Measurements from ENCODE around the gene MRGPRE. TPM values are rescaled to one million over a fixed set of nuclear protein-coding genes. Genes with fewer than 3 reads are reported as not detected.

MRGPRE gene
- total RNA-seq, 1 donor, result not detected

DNA sequence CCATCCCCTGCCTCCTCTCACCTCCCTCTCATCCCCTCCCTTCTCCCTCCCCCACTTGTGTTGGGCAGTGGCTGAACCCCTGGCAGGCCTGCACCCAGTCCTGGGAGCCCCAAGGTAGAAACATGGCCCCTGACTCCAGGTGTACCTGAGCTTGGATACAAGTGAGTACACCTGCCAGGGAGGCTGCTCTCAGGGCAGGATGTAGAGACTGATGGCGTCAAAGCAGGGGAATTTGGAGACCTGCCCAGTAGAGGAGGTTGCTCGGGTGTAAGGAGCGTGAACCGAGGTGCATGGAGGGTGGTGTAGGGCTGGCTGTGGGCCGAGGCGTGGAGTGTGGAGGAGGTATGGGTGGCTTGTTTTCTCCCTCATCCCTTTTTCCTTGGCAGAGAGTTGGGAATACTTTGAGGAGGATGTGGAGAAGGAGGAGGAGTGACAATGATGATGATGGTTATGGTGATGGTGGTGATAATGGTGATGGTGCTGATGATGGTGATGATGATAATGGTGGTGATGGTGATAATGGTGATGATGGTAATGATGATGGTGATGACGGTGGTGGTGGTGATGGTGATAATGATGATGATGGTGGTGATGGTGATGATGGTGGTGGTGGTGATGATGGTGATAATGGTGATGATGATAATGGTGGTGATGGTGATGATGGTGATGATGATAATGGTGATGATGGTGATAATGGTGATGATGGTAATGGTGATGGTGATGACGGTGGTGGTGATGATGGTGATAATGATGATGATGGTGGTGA is 25.9 kb downstream of the MRGPRE start:
- no peaks in the 10 kb centered on the region for H3K9me3 ChIP-seq (ENCODE audit: low read depth, low read length)
- no peak overlapping the region for H3K4me3 ChIP-seq (ENCODE audit: low read length)
- H3K4me1 ChIP-seq (ENCODE audit: insufficient read depth, low read length), result no peaks in the 10 kb centered on the region
- H3K27me3 ChIP-seq (ENCODE audit: insufficient read depth, low read length), result peaks cover 8% of the 10 kb centered on the region

DNA sequence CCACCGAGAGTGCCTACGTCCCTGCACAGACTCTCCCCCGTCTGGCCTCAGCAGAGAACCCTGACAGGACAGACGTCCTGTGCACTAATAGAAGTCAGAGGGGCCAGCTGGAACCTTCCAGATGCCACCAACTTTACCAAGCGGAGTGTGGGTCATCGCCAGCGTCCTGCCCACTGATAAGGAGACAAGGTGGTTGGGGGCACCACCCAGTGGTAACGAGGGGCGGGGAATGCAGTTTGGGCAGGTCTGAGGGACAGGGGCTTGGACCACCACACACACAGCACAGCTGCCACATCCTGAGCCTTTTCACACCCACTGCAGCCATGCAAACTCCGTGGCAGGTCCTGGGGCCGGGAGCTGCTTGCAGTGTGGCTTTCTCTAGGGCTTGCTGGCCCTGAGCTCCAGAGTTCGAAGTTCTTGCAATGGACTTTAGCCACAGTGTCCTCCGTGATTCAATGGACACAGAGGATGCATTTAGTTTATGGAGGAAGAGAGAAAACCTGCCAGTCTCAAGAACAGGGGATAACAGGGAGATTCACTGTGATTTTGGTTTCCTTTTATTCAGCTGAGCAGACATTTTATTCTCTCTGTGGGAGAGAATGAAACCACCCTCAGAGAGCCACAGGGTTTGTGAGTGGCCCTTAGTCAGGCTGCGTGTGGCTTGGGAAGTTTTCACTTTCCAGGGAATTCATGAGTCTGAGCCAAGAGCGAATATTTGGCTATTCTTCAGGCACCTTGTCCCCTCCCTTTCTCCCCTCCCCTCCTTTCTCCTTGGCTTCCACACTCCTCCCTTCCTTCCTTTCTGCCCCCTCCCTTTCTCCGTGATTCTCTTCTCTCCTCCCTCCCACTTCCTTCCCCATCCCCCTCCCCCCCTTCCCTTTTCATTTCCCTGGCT is 26.7 kb downstream of the MRGPRE start:
- no peak overlapping the region for H3K4me3 ChIP-seq (ENCODE audit: low read length)
- H3K27me3 ChIP-seq (ENCODE audit: insufficient read depth, low read length), result peaks cover 8% of the 10 kb centered on the region
- H3K9me3 ChIP-seq (ENCODE audit: low read depth, low read length), result no peaks in the 10 kb centered on the region
- no peaks in the 10 kb centered on the region for H3K4me1 ChIP-seq (ENCODE audit: insufficient read depth, low read length)

DNA sequence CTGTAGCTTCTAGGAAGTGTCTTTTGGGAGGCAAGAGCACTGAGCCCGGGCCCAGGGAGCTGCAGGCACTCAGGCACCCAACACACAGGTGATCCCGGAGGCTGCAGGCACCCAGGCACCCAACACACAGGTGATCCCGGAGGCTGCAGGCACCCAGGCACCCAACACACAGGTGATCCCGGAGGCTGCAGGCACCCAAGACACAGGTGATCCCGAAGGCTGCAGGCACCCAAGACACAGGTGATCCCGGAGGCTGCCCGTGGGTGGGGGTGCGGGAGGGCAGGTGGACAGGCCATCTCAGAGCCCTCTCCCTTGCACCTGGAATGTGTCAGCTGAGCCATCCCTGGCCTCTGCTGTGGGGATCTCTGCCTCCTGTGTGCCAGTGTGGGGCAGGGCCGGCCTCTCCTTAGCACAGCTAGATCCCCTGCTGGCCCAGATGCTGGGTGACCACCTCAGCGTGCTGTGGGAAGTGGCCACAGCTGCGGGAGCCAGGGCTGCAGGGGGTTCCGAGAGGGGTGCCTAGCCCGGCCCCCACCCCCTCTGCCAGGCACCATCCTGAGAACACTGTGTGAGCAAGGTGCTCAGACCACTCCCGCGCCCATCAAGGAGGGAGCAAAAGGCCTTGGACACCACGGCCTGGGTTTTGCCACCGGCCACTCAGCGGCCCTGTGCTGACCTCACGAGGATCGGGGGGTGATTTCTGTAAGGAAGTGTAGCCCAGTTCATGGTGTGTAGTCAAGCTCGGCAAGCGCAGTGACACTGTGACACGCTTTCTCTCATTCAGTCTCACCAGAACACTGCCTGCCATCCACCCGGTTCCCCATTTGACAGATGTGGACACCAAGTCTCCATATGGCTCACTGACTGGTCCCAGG is 27.8 kb downstream of the MRGPRE start:
- H3K9me3 ChIP-seq (ENCODE audit: low read depth, low read length), result no peaks in the 10 kb centered on the region
- H3K4me3 ChIP-seq (ENCODE audit: low read length), result no peak overlapping the region
- no peaks in the 10 kb centered on the region for H3K4me1 ChIP-seq (ENCODE audit: insufficient read depth, low read length)
- peaks cover 8% of the 10 kb centered on the region for H3K27me3 ChIP-seq (ENCODE audit: insufficient read depth, low read length)

DNA sequence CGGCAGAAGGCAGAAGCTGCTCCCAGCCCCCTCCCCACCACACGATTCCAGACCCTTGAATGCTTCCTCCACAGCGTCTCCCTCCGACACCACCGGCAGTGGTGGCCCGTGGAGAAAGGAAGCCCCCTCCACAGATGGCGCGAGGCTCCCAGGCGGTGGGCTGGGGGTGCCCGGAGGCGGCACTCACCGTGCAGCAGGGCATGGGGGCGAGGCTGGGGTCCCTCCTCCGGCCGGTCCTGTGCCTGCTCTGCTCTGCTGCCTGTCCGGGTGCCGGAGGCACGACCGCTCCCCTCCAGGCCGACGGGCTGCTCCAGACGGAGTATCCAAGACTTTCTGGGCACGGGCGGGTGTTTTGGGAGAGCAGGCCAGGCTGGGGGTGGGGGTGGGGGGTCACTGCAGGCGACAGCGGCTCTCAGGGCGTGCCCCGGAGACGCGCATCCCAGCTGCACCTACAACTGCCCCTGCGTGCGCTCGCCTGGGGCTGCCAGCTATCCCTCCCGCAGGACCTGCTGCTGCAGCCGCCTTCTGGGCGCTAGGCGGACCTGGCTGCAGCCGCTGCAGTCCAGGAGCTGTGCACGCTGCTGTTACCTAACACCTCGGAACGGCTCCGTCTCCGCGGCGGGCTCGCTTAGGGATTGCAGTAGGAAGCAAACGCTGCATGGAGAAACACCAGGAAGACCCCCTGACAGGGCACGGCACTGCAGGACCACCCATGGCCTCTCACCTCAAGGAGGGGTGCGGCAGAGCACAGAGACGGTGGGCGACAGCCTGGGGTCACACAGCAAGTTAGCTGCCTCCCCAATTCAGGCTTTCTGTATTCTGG is 28.8 kb downstream of the MRGPRE start:
- Histone ChIP-seq H3K9me3 (ENCODE audit: low read depth, low read length) (no peaks in the 10 kb centered on the region), H3K4me3 (ENCODE audit: low read length) (no peak overlapping the region), H3K4me1 (ENCODE audit: insufficient read depth, low read length) (no peaks in the 10 kb centered on the region), H3K27me3 (ENCODE audit: insufficient read depth, low read length) (peaks cover 8% of the 10 kb centered on the region)

DNA sequence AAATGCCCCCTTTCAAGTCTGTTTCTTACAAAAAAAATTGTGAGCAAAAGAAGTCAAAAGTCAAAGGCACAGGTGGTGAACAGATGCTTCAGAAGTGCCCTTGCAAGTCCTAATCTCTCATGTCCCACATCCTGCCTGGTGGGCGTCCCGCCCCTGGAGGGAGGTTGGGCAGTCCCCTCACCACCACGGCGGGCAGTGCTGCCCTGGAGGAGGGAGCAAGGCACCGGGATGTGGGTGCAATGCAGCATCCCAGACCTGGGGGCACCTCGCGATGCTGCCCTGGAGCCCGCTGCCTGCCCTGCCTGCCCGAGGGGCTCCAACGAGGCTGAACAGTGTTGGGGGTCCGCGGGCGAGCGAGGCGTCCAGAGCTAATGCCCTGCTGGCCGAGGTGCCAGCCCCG is 29.5 kb downstream of the MRGPRE start:
- H3K9me3 ChIP-seq (ENCODE audit: low read depth, low read length), result no peaks in the 10 kb centered on the region
- H3K4me3 ChIP-seq (ENCODE audit: low read length), result no peak overlapping the region
- no peaks in the 10 kb centered on the region for H3K4me1 ChIP-seq (ENCODE audit: insufficient read depth, low read length)
- peaks cover 8% of the 10 kb centered on the region for H3K27me3 ChIP-seq (ENCODE audit: insufficient read depth, low read length)

DNA sequence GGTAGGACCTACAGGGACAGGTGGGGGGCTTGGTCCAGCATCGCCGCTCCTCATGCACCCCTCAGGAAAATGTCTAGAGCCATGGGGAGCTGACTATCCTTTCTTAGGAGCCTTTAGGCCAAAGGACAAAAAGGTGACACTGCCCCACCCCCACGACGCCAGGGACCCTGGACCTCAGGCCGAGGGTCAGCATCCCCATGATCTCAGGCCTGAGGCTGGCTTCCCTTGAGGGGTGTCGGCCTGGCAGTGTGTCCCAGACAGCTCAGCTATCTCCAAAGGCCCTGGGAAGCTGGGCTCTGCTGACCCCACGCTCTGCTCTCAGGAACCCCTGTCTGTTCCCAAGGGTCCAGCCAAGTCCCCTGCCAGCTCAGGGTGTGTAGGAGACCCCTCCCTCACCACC is 29.9 kb downstream of the MRGPRE start:
- Histone ChIP-seq H3K9me3 (ENCODE audit: low read depth, low read length) (no peaks in the 10 kb centered on the region), H3K4me1 (ENCODE audit: insufficient read depth, low read length) (no peaks in the 10 kb centered on the region), H3K4me3 (ENCODE audit: low read length) (no peak overlapping the region), H3K27me3 (ENCODE audit: insufficient read depth, low read length) (peaks cover 8% of the 10 kb centered on the region)

DNA sequence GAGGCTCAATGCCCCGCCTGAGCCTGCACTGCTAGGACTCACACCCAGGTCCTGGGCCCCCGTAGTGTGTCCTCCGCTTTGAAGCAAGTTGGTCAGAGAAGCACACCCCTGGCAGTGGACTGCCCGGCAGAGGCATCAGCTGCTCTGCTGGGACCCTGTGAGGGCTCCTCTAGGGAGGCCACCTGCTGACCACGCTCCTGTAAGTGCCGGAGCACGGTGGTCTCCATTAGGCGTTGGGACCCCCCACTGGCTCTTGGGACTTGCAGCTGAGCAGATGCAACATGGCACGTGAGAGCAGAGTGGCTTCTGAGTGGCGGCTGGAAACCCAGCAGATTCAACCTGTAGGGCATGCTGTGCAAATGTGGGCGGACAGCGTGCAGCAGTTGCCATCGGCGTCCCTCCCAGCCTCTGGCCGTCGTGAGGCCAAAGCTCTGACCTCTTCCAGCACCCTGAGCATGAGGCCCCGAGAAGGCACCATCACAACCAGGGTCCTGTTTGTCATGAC is 30.5 kb downstream of the MRGPRE start:
- H3K9me3 ChIP-seq (ENCODE audit: low read depth, low read length), result no peaks in the 10 kb centered on the region
- peaks cover 8% of the 10 kb centered on the region for H3K27me3 ChIP-seq (ENCODE audit: insufficient read depth, low read length)
- no peaks in the 10 kb centered on the region for H3K4me1 ChIP-seq (ENCODE audit: insufficient read depth, low read length)
- no peak overlapping the region for H3K4me3 ChIP-seq (ENCODE audit: low read length)

DNA sequence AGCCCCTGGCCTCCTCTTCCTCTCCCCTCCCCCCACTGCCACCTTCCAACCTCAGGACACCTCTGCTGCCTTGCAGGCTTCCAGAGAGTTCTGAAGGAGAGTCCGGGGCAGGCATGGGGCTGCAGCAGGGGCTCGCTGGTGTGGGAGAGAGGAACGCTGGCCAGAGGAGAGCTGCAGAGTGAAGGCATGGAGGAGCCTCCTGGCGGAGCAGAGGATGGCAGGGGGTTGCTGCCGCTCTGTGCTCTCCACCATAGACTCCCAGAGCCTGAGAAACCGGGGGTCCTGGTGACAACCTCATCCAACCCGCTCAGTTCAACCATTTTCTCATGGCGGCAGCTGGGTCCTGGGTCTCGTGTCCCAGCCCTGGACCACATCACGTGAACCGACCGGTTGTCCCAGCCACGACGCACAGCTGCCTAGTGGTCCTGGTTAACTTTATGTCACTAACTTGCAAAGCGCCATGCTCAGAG is 31.1 kb downstream of the MRGPRE start:
- H3K9me3 ChIP-seq (ENCODE audit: low read depth, low read length), result no peaks in the 10 kb centered on the region
- no peaks in the 10 kb centered on the region for H3K4me1 ChIP-seq (ENCODE audit: insufficient read depth, low read length)
- H3K4me3 ChIP-seq (ENCODE audit: low read length), result no peak overlapping the region
- peaks cover 8% of the 10 kb centered on the region for H3K27me3 ChIP-seq (ENCODE audit: insufficient read depth, low read length)

DNA sequence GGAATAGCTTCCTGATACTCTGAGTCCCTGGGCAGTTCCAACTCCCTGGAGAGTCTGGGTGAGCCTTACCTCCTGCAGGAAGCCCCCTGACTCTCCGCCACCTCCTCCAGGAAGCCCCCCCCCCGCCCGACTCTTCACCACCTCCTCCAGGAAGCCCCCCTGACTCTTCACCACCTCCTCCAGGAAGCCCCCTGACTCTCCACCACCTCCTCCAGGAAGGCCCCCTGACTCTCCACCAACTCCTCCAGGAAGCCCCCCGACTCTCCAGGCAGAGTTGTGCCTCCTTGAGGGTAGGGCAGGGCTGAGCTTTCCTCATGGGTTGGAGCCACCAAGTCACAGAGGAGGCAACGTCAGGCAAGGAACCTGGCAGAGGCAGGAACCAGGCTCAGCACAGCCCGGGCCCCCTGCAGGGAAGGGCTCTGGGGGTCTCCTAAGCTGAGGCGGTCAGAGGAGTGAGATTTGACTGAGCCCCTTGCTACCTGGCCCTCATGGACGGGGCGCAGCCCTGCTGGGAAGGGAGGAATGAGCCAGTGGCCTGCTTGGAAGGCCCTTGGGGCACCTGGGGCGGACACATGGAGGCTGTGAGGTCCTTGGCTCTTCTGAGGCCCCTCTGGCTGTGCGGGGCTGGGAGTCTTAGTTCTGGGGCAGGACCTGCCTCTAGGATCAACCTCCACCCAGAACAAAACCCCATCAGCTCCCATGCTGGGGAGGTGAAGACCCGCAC is 31.7 kb downstream of the MRGPRE start:
- peaks cover 8% of the 10 kb centered on the region for H3K27me3 ChIP-seq (ENCODE audit: insufficient read depth, low read length)
- no peaks in the 10 kb centered on the region for H3K4me1 ChIP-seq (ENCODE audit: insufficient read depth, low read length)
- H3K4me3 ChIP-seq (ENCODE audit: low read length), result no peak overlapping the region
- no peaks in the 10 kb centered on the region for H3K9me3 ChIP-seq (ENCODE audit: low read depth, low read length)

DNA sequence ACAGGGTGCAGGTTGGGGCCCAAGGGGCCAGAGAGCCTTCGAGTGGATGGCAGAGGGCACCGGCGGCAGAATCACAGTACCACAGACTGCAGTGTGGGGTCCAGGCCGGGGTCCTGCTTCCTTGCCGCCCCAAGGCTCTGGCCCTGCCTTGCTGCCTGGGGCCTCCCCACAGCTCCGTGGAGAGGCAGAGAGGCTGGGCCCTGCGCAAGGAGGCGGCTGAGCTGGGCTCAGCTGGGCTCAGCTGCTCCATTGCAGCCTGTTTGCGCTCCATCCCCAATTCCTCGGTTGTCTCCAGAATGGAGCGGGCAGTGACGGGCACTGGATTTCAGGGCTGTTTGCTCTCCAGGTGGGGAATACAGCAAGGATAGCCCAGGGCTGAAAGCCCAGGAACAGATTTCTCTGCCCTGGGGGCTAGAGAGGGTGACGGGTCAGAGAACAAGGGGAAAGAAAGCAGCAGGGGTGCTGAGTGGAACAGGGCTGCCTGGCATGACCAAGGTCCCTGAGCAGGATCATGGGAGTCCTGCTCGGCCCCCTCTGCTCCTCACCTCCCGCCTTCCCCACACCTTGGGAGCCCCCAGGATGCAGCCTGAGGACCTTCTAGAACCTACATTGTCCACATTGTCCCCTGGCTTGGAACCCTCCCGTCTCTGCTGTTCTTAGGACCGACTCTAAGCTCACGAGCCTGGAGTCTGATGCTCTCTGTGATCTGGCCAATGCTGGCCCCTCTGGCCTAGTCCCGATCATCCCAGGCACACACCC is 32.5 kb downstream of the MRGPRE start:
- Histone ChIP-seq H3K9me3 (ENCODE audit: low read depth, low read length) (no peaks in the 10 kb centered on the region), H3K4me3 (ENCODE audit: low read length) (no peak overlapping the region), H3K27me3 (ENCODE audit: insufficient read depth, low read length) (peaks cover 8% of the 10 kb centered on the region), H3K4me1 (ENCODE audit: insufficient read depth, low read length) (no peaks in the 10 kb centered on the region)

DNA sequence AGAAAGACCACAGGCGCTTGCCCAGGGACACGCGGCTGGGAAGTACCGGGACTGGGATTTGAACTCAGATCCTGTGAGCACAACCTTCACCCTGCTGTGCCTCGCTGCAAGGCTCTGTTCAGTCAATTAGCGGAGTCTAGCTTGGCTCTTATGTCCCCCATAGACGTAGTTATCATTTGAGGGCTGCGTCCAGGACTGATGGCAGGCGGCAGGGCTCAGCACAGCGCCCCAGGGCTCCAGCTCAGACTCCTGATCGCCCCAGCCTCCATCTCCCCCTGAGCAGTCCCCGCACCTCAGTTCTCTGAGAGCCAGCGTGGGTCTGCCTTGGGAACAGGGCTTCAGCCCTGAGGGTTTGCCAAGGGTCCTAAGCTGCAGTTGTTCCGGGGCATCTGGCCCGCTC is 33.4 kb downstream of the MRGPRE start:
- no peaks in the 10 kb centered on the region for H3K9me3 ChIP-seq (ENCODE audit: low read depth, low read length)
- H3K27me3 ChIP-seq (ENCODE audit: insufficient read depth, low read length), result peaks cover 7% of the 10 kb centered on the region
- no peaks in the 10 kb centered on the region for H3K4me1 ChIP-seq (ENCODE audit: insufficient read depth, low read length)
- no peak overlapping the region for H3K4me3 ChIP-seq (ENCODE audit: low read length)

DNA sequence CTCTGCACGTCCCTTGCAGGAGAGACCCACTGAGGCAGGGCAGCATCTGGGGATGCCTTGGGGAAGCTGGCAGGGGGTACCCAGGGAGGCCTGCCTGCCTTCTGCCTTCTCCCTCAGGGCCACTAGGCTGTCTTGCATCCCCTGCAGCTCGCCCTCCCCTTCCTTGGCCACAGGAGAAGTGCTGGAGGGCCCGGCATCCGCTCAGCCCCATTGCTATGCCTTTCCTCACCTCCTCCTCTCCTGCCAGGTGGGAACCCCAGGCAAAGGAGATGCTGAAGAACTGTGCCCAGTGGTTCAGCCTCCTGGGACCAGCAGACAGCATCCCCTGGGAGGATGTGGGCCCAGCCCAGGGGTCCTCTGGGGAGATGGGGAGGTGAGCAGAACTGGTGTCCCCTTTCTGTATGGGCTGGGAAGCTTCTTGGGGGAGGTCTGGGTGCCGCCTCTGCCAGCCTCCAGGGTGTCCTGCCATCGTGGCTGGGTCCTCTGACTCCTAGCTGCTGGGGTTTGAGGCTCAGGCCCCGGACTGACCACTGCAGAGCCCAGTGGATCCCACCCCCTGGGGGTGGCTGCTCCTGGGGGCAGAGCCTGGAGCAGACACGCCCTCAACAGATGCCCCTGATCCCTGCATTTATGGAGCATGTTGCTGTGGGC is 34.2 kb downstream of the MRGPRE start:
- Histone ChIP-seq H3K4me3 (ENCODE audit: low read length) (no peak overlapping the region), H3K27me3 (ENCODE audit: insufficient read depth, low read length) (peaks cover 3% of the 10 kb centered on the region), H3K9me3 (ENCODE audit: low read depth, low read length) (no peaks in the 10 kb centered on the region), H3K4me1 (ENCODE audit: insufficient read depth, low read length) (no peaks in the 10 kb centered on the region)
